Measurements from ENCODE around the gene KIF3C. TPM values are rescaled to one million over a fixed set of nuclear protein-coding genes. Genes with fewer than 3 reads are reported as not detected.

The KIF3C gene
- total RNA-seq, 2 donors from 2014 or later = 2.6 to 24.4 TPM

GRCh38 chr2:25992556-25992955 is 10.3 kb upstream of the KIF3C start:
- Histone ChIP-seq H3K27me3 (replicated peaks; ENCODE audit: insufficient read depth) (no peaks in the 10 kb centered on the region), H3K27ac (no peak overlapping the region), H3K9me3 (no peaks in the 10 kb centered on the region), H3K36me3 (no peaks in the 10 kb centered on the region), H3K4me1 (replicated peaks) (no peaks in the 10 kb centered on the region), H3K4me3 (no peak overlapping the region)
- intact Hi-C loops (cut with DNase I) = loop anchor here (5.0 kb wide), 1 partner anchor 150 kb away; no protein-coding TSS in a partner anchor
- TF ChIP-seq POLR2AphosphoS5 (IDR thresholded peaks at IDR 0.05) = no peak
- no peak for TF ChIP-seq POLR2A (IDR thresholded peaks at IDR 0.05)
- TF ChIP-seq, protein P1, sequence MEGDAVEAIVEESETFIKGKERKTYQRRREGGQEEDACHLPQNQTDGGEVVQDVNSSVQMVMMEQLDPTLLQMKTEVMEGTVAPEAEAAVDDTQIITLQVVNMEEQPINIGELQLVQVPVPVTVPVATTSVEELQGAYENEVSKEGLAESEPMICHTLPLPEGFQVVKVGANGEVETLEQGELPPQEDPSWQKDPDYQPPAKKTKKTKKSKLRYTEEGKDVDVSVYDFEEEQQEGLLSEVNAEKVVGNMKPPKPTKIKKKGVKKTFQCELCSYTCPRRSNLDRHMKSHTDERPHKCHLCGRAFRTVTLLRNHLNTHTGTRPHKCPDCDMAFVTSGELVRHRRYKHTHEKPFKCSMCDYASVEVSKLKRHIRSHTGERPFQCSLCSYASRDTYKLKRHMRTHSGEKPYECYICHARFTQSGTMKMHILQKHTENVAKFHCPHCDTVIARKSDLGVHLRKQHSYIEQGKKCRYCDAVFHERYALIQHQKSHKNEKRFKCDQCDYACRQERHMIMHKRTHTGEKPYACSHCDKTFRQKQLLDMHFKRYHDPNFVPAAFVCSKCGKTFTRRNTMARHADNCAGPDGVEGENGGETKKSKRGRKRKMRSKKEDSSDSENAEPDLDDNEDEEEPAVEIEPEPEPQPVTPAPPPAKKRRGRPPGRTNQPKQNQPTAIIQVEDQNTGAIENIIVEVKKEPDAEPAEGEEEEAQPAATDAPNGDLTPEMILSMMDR (IDR thresholded peaks at IDR 0.05) = no peak
- 97% methylated on average over 8 of the region's 8 CpGs for WGBS
- DNase-seq (ENCODE audit: low spot score) = no peak

DNA sequence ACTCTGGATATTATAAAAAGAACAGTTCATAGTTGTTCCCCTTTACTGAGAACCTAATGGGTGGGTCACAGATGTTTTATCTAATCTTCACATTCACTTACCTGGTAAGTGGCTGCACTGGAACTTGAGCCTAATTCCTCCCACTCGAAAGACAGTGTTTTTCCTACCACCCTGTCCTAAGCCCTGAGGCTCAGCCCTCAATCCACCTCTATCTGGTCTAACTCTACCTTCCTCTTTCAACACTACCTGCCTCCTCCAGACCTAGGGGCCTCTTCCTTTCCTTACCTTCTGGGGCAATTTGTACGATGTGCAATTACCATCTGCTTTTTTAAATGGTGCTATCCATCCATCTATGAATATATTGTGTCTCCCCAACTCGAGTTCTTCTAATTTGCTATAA is 9.7 kb upstream of the KIF3C start:
- H3K27ac ChIP-seq = no peak overlapping the region
- H3K36me3 ChIP-seq = no peaks in the 10 kb centered on the region
- WGBS = 63% methylated on average over 3 of the region's 3 CpGs
- TF ChIP-seq, protein P1 (IDR thresholded peaks at IDR 0.05) = no peak
- TF ChIP-seq POLR2AphosphoS5 (IDR thresholded peaks at IDR 0.05) (no peak), POLR2A (IDR thresholded peaks at IDR 0.05) (no peak)
- DNase-seq (ENCODE audit: low spot score) = no peak
- intact Hi-C loops (cut with DNase I) = loop anchor here (5.0 kb wide), 1 partner anchor 150 kb away; no protein-coding TSS in a partner anchor
- H3K27me3 ChIP-seq (replicated peaks; ENCODE audit: insufficient read depth) = no peaks in the 10 kb centered on the region
- no peak overlapping the region for H3K4me3 ChIP-seq
- no peaks in the 10 kb centered on the region for H3K9me3 ChIP-seq
- H3K4me1 ChIP-seq (replicated peaks) = no peaks in the 10 kb centered on the region

DNA sequence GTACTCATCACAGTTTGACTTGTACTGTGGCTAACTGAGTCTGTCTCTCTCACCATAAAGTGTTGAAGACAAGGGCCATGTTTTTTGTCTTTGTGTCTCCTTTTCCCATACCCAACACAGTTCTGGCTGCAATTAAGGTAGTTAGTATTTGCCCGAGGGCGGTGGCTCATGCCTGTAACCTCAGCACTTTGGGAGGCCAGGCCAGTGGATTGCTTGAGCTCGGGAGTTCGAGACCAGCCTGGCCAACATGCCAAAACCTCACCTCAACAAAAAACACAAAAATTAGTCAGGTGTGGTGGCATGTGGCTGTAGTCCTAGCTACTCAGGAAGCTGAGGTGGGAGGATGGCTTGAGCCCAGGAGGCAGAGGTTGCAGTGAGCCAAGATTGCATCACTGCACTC is 6.9 kb upstream of the KIF3C start:
- DNase-seq (ENCODE audit: low spot score) = no peak
- H3K9me3 ChIP-seq = no peaks in the 10 kb centered on the region
- intact Hi-C loops (cut with DNase I) = no loop called here
- H3K4me1 ChIP-seq (replicated peaks) = no peaks in the 10 kb centered on the region
- no peaks in the 10 kb centered on the region for H3K27me3 ChIP-seq (replicated peaks; ENCODE audit: insufficient read depth)
- no peaks in the 10 kb centered on the region for H3K36me3 ChIP-seq
- no peak overlapping the region for H3K4me3 ChIP-seq
- 76% methylated on average over 4 of the region's 4 CpGs for WGBS
- no peak for TF ChIP-seq POLR2A (IDR thresholded peaks at IDR 0.05)
- no peak for TF ChIP-seq POLR2AphosphoS5 (IDR thresholded peaks at IDR 0.05)
- no peak overlapping the region for H3K27ac ChIP-seq

GRCh38 chr2:25988134-25988533 is 5.8 kb upstream of the KIF3C start:
- DNase-seq (ENCODE audit: low spot score) = no peak
- intact Hi-C loops (cut with DNase I) = no loop called here
- Histone ChIP-seq H3K9me3 (no peaks in the 10 kb centered on the region), H3K36me3 (no peaks in the 10 kb centered on the region), H3K4me1 (replicated peaks) (no peaks in the 10 kb centered on the region), H3K27ac (no peak overlapping the region), H3K27me3 (replicated peaks; ENCODE audit: insufficient read depth) (no peaks in the 10 kb centered on the region), H3K4me3 (no peak overlapping the region)
- WGBS = 90% methylated on average over 9 of the region's 9 CpGs
- TF ChIP-seq POLR2AphosphoS5 (IDR thresholded peaks at IDR 0.05) (no peak), POLR2A (IDR thresholded peaks at IDR 0.05) (no peak)
- TF ChIP-seq, protein P1 (IDR thresholded peaks at IDR 0.05) = no peak

DNA sequence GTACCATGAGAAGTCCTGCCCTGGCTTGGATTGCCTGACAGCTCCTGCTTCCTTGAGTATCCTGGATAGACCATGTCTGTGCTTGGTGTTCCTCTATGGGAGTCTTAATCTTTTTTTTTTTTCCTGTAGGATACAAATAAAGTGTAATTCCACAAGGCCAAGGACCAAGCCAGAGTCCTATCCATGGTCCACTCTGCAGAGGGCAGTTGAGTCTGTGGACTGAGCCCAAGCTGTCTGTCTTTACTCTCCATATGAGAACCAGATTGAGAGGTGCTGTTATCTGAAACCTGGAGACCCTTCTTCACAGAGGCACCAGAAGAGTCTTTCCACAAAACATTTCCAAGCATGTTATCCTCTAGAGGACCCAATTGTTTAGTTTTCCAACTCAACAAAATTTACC is 1.4 kb upstream of the KIF3C start:
- Histone ChIP-seq H3K36me3 (no peaks in the 10 kb centered on the region), H3K9me3 (no peaks in the 10 kb centered on the region), H3K4me1 (replicated peaks) (peaks cover 4% of the 10 kb centered on the region), H3K4me3 (no peak overlapping the region), H3K27ac (no peak overlapping the region), H3K27me3 (replicated peaks; ENCODE audit: insufficient read depth) (no peaks in the 10 kb centered on the region)
- TF ChIP-seq, protein P1 (IDR thresholded peaks at IDR 0.05) = no peak
- TF ChIP-seq POLR2A (IDR thresholded peaks at IDR 0.05) = no peak
- no peak for DNase-seq (ENCODE audit: low spot score)
- intact Hi-C loops (cut with DNase I) = no loop called here

Data from prostate gland (tissue), 2 donors.